HEK293 (cell line): ENCODE results near the gene OBP2B.

ENCODE experiments used
- ZNF10 ChIP-seq: fragments of 450-650 bp; formaldehyde crosslinking; IDR thresholded peaks from 2 replicates; pipeline ENCODE4 v1.5.1; 2017; ENCODE audit warnings: missing biosample characterization, missing genetic modification characterization
- ZNF133 ChIP-seq: fragments of 450-650 bp; formaldehyde crosslinking; IDR thresholded peaks from 2 replicates; pipeline ENCODE4 v1.5.1; 2016; ENCODE audit warnings: missing biosample characterization, missing genetic modification characterization
- ZNF658 ChIP-seq: fragments of 450-650 bp; formaldehyde crosslinking; IDR thresholded peaks from 2 replicates; pipeline ENCODE4; 2016; ENCODE audit warnings: missing biosample characterization, missing genetic modification characterization
- TF ChIP-seq, protein P1 (sequence below): fragments of 450-650 bp; formaldehyde crosslinking; IDR thresholded peaks from 2 replicates; pipeline ENCODE4 v1.5.1; 2016; ENCODE audit warnings: missing biosample characterization, missing genetic modification characterization
- TF ChIP-seq, protein P2 (sequence below): fragments of 450-650 bp; formaldehyde crosslinking; IDR thresholded peaks from 2 replicates; pipeline ENCODE4 v1.5.1; 2016; ENCODE audit warnings: missing biosample characterization, missing genetic modification characterization, borderline replicate concordance

DNA sequence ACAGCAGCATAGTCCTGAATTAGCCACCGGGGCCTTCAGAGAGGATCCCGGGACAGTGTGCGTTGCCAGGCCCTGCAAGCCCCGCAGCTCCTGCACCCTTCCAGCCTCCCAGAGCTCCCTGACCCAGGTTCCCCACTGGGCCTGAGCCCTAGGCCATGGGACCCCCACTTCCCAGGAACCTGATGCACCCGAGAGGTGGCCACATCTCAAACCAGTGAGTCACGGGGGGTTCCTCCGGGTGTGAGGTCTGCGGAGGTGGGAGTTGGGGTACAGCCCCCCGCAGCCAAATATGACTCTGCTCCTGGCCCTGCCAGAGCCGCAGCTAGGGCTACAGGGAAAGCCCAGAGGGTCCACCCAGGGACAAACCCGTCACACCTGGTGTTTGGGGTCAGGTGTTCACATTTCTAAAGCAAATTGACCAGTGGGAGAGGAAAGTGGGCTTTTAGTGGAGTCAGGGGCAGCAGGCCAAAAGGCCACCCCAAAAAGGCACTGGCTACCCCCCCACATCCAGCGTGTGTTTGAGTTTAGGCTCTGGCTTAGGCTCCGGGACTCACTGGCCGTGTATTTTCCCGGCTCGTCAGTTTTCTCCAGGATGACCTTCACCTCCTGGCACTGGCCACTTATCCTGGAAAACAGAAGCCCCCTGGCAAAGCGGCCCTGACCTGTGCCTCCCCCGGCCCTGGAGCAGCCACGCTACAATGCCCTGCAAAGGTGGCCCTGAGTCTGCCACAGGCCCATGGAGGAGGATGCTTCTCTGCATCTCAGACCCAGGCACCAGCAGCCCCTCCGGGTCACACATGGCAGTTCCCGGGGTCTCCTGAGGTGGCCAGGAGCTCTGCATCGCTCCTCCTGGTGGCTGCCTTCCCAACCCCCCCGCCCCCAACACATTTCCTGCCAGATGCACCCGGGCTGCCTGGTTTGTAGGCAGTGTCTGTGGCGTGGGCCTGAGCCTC, 17.4 kb upstream of the OBP2B start:
- TF ChIP-seq, protein P1, sequence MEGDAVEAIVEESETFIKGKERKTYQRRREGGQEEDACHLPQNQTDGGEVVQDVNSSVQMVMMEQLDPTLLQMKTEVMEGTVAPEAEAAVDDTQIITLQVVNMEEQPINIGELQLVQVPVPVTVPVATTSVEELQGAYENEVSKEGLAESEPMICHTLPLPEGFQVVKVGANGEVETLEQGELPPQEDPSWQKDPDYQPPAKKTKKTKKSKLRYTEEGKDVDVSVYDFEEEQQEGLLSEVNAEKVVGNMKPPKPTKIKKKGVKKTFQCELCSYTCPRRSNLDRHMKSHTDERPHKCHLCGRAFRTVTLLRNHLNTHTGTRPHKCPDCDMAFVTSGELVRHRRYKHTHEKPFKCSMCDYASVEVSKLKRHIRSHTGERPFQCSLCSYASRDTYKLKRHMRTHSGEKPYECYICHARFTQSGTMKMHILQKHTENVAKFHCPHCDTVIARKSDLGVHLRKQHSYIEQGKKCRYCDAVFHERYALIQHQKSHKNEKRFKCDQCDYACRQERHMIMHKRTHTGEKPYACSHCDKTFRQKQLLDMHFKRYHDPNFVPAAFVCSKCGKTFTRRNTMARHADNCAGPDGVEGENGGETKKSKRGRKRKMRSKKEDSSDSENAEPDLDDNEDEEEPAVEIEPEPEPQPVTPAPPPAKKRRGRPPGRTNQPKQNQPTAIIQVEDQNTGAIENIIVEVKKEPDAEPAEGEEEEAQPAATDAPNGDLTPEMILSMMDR (tag by site-specific recombination): no peak
- TF ChIP-seq ZNF10 (tag by site-specific recombination) (no peak), ZNF658 (no peak), ZNF133 (tag by site-specific recombination) (no peak)
- TF ChIP-seq, protein P2, sequence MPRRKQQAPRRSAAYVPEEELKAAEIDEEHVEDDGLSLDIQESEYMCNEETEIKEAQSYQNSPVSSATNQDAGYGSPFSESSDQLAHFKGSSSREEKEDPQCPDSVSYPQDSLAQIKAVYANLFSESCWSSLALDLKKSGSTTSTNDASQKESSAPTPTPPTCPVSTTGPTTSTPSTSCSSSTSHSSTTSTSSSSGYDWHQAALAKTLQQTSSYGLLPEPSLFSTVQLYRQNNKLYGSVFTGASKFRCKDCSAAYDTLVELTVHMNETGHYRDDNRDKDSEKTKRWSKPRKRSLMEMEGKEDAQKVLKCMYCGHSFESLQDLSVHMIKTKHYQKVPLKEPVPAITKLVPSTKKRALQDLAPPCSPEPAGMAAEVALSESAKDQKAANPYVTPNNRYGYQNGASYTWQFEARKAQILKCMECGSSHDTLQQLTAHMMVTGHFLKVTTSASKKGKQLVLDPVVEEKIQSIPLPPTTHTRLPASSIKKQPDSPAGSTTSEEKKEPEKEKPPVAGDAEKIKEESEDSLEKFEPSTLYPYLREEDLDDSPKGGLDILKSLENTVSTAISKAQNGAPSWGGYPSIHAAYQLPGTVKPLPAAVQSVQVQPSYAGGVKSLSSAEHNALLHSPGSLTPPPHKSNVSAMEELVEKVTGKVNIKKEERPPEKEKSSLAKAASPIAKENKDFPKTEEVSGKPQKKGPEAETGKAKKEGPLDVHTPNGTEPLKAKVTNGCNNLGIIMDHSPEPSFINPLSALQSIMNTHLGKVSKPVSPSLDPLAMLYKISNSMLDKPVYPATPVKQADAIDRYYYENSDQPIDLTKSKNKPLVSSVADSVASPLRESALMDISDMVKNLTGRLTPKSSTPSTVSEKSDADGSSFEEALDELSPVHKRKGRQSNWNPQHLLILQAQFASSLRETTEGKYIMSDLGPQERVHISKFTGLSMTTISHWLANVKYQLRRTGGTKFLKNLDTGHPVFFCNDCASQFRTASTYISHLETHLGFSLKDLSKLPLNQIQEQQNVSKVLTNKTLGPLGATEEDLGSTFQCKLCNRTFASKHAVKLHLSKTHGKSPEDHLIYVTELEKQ (tag by site-specific recombination): no peak
